ENCODE measurements around the gene SLCO2A1.

Gene SLCO2A1

DNA sequence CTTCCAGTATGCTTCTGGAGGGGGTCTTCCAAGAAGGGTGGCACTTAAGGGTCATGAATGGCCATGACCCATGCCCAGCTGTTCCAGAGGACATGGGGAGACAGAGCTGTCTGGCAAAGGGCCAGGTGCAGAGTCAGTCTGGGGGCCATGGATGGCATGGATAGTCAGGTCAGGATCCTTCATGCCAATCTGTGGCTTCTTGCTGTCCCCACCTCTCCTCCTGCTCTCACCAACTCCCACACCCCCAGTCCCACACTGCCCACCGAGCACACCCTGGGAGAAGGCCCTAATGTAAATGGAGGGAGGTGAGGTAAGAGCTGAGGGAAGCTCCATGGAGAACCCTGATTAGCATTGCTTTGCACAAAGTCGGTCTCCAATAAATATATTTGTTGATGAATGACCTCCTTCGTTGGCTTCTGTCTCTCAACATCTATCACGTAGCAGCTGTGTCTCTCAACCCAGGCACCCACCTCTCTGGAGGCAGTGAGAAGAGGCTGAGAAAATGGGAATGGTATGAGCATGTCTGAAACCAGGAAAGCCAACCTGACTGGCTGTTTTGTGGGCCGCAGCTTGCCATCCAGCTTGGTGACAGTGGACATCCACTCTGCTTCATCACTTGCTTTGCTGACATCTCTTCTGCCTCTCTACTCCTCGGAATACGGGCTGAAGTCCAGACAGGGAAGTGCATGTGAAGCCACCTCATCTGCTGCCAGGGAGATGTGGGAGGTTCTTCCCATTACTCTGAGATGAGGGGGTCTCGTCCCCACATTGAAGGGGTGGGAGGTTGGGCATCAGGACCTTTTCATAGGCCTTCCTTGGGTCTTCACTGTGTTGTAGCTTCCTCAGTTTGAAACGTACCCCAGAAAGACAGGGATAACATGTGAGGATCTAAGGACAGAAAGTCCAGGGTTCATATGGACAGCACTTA is 96.4 kb downstream of the SLCO2A1 start:
- no peak for DNase-seq (ENCODE audit: low read depth in 2 of 2)

DNA sequence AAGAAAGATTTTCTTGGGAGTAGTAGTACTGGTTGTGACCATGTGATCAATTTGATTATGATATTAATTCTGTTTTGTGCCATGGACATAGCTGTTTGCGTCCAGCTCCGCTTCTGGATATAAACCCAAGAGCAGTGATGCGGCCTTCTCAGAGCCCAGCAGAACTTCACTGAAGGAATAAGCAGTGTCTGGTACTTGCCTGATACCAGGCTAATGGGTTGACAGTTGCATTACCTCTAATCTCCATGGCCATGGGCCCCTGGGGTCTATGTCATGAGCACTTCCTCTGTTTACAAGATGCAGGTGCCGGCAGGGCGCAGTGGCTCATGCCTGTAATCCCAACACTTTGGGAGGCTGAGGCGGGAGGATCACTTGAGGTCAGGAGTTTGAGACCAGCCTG is 97.7 kb downstream of the SLCO2A1 start:
- no peak for DNase-seq (ENCODE audit: low read depth in 2 of 2)

DNA sequence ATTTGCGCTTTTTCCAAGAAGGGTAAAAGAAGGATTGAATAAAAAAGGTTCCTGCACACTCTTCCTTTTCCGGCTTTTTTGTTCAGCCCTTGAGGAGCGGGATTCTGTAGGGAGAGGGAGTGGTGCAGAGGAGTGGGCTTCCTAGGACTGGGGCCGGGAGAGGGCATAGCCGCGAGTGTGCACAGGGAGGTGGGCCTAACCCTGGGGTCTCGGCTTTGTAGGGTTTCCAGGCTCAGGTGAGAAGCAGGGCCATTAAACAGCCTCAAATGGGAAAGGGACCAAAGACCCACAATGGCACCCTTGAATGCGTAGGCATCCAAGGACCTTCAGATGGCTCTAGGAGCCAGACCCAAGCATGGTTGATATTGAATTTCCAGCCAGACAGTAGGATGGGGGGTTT is 98.6 kb downstream of the SLCO2A1 start:
- no peak for DNase-seq (ENCODE audit: low read depth in 2 of 2)

DNA sequence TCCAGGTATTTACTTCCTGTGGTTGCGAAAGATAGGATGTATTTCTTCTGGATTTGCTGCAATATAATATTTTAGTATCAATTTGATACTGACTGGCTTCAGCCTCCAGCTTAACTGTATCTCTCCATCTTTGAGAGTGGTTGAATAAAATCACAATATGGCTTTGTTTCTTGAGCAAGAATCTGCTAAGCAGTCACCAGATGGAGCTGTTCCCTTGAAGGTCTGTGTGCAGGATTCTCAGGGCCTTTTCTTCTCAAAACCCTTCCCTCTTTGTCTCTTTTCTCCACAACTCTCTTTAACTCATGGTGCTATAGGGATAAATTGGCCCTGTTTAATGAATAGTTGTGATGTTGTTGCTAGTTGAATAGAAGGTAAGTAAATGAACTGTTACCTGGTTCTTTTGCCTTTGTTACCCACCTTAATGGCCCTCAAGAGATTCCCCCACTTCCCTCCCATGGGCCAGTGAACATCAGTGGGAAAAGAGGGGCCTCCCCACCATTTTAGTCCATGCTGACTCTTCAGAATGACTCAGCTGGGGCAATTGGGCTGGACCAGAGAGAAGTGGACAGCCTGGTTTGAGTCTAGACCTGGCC is 99.3 kb downstream of the SLCO2A1 start:
- DNase-seq (ENCODE audit: low read depth in 2 of 2), result no peak

DNA sequence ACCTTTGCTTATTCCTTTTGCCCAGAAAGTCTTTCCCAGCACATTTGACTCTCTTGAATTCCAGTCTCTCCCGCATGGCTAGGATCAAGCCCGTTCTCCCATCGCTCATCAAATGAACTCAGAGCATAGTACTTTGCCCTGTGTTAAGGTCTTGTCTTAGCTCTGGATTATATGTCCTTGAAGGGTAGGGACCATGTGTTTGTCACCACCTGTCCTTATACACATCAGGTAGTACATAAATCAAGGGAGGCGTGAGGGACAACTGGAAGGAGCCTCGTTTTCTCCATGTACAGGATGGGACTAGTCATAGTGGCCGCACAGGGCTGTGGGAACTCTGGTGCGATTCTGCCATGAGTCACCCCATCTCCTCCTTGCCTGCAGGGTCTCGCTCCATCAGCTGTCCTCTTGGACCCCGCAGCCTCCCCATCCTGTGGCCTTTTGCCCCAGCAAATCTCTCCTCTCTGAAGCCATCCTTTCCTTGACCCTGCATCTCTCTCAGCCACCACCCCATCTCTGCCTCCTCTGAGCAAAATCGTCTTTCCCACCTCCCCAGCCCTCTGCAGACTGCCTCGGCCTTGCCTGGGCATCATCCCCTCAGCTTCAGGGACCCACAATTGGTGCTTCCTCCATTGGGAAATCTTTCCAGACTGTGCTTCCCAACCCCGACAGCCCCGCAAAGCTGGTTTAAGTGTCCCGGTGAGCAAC is 100.7 kb downstream of the SLCO2A1 start:
- DNase-seq (ENCODE audit: low read depth in 2 of 2), result no peak

DNA sequence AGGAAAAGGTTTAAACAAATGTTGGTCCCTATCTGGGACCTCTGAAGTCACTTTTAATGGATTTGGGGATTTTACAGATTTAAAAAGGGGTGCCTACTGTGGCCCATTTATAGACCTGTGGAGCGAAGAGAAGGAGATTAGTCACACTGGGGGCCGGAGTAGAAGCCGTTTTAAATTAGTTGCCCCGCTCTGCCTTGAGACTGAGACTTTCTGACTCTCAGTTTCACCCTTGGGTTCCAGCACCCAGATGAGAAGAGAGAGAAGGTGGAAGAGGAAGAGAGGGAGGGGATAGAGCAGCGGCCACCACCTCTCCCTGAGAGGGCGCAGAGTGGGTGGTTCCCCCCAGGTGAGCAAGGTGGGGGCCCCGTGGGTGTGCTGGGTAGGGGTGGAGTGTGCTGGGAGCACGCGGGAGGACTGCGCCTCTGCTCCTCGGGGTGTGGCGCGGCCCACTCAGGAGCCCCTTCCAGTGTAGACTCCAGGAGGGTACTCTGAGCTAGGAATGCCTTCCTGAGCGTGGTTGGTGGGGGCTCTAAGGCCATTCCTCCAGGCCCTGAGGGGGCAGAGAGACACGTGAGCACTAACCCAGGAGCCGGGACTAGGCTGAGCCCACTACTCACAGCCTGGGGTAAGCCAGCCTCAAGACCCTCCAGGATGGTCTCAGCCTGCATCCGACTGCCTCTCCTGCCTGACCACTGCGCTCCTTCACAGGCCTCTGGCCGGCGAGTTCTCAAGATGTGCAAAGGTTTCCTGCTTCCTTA is 101.4 kb downstream of the SLCO2A1 start:
- no peak for DNase-seq (ENCODE audit: low read depth in 2 of 2)

DNA sequence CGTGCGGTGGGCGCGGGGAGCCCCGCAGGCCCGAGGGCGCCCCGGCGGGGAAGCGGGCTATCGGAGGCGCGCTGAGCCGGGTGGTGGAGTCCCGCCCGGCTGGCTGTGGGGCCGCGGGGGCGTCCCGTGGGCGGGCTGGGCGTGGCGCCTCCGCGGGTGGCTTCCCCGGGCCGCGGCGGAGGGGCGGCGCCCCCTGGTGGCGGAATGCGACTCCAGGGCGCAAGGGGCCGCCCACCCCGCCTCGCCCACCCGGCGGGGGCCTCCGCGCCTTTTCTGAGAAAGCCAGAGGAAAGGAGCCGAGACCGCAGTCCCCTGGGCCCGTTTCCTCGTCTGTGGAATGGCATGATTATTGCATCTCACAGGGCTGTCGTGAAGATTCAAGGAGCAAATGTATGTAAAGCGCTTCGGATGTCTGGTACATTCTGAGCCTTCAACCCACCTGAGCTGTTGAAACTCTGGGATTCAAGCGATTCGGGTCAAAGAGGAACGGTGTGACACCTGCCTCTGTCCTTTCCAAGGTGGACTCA is 102.1 kb downstream of the SLCO2A1 start:
- DNase-seq (ENCODE audit: low read depth in 2 of 2), result peak; percentile 57 to 63

DNA sequence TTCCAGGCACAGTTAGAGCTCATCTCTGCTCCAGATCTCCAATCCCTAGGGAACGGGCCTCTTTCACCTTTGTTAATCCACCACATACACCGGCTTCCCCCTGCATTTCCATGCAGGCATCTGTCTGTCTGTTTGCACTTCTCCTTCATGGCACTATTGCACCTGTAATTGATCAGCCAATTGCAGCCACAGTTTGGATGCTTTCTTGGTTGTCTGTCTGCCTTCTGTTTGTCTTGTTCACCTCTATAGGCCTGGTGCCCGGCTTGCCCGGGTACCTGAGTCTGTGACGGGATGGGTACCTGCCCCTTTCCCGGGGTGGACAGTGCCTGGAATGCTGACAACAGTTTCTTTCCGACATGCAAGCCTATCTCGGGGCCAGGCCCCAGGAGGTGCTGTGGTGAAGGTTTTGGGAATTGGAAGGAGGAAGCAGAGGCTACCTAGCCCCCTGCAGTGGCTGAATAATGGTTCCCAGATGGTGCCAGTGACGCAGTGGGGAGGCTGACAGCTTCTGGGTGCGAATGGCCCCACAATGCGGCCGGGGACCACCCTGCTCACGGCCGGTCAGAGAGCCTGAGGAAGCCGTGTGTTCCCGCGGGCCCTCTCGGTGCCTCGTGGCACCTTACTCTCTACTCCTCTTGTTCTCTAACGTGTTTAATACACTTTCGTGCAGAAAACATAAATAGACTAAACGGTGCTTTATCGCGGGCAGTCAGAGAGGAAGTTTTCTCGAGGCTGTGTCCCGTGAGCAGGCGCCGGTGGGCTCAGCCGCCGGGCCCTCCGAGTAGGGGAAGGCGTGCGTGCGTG is 102.8 kb downstream of the SLCO2A1 start:
- no peak for DNase-seq (ENCODE audit: low read depth in 2 of 2)

DNA sequence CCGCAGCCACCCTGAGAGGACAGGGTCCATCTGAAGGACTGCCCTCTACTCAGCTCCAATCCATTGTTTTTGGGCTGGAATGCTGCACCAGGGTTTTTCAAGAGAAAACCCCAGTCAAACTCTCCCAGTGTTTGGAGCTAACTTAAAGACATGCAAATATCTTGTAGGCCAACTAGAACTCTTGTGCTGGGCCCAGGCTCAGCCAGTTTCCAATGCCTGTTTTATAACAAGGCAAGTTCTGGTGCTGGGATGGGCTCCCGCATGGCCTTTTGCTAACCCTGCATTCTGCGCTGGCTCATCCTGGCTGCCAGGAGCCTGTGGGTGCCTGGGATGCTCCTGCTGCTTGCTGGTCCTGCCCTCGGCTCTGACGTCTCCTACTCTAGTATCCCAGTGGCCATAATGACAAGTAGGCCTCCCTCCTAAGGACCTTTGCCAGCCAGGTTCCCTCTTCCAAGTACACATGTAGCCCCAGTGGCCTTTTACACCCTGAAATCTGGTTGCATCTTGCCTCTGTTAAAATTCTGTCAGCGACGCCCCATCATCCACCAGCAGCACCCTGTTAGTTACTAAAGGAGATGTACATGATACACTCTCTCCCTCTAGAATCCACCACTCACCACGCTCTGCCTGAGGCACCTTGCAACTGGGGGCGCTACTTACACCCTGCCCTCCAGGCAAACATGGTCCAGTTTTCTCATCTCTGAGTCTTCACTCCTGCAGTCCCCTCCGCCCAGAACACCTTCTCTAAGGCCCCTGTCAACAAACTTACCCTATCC is 103.6 kb downstream of the SLCO2A1 start:
- no peak for DNase-seq (ENCODE audit: low read depth in 2 of 2)

DNA sequence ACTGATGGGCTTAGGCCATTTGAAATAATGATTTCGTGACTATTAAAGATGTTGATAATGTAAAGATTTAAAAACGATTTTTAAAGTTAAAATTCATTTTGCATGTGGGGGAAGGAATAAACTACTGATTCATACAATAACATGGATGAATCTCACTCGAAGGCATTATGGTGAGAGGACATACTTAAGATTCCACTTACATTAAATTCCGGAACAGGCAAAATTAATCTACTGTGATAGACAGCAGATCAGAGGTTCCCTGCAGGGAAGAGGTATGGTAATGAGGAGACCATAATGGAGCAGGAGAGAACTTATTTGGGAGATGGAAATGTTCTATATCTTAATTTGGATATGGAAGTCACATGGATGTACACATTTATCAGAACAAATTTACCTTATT is 105.7 kb downstream of the SLCO2A1 start:
- DNase-seq (ENCODE audit: low read depth in 2 of 2), result no peak

DNA sequence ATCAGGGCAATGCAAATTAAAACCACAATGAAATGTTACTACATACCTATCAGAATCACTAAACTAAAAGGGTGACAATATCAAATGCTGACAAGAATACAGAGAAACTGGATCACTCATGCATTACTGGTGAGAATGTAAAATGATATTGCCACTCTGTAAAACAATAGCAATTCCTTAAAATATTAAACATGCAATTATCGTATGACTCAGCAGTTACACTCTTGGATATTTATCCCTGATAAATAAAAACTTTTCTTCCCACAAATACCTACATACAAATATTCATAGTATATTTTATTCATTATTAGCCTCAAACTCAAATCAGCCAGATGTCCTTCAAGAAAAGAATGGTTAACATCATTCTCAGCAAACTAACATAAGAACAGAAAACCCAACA is 108.1 kb downstream of the SLCO2A1 start:
- DNase-seq (ENCODE audit: low read depth in 2 of 2), result no peak

DNA sequence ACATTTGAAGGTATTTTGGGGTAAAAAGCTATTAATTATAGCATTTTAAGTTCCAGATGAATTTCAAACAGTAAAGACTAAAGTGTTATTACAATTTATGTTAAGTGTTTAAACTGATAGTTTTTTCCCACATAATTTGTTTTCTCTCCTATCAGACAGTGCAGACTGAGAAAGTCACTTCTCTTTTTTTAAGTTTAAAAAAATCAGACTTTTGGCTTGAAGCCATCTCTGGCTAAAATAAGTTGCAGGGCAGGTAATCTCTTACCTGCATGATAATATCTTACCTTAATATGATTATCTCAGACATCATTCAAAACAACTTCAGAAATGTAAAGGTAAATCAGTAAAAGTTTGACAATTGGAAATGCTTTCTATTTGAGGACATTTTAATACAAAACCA is 112.6 kb downstream of the SLCO2A1 start:
- DNase-seq (ENCODE audit: low read depth in 2 of 2), result no peak

DNA sequence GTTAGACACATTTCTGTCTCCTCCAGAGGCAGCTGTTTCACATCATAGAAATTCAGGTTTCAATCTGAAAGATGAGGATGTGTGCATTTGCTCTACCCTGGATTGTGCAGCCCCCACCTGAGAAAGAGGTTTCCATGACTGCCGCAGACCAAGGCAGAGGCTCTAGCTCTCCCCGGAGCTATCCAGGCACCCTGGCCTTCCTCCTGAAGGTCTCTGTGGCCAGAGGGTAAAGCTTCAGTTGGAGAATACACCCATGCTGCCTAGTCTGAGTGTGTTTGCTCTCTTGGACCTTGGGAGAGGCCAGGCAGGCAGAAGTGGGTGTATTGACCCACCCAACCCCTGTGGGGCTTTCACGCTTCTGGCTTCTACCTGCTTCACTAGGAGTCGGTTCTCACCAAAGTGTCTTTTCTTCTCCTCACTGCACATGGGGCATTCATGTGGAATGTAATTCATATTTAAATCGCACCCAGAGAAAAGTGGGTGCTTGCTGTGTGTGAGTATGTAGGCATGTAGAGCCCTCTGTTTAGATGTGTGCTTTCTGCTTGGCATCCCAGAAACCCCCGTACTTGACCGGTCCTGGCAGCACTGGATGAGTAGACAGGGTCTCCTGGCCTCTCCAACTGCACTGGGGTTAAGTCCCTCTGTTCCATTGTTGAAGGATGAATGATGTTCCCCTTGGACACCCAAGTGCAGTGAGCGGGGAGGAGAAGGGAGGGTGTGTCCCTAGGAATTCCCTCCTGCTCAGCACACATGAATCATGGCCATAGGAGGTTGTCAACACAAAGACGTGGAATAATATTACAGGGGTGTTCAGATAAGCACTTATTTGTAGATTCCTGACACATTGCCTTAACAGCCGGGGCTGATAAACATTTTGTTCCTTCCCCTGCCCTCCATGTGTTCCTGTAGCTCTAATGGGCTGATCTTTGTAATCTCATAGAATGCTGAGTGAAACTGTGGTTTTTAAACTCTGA is 113.8 kb downstream of the SLCO2A1 start:
- no peak for DNase-seq (ENCODE audit: low read depth in 2 of 2)

DNA sequence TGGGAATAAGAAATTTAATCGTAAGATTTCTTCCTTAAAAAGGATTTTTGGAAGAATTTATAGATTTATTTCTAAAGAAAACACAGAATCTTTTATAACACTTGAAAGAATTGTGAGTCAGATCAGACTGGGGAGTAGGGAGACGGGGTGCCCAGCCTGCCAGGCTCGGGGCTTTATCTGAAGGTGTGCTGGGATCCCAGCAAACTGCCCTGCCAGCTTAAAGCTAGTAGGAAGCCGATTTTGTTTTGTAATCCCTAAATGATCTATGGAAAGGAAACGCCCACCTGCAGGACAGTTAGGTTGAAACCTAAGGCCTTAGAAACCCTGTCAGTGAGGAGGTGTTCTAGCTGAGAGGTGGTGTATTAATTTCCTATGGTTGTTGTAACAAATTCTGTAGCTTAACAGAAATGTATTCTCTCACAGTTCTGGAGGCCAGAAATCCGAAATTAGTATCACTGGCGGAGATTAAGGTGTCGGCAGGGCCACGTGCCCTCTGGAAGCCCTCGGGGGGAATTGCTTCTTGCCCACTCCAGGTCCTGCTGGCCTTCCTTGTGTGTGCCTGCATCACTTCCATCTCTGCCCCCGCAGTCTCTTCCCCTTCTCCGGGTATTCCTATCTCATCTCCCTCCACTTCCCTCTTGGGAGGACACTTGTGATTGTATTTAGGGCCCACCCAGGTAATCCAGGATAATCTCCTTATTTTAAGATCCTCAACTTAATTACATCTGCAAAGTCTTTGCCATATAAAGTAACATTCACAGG is 114.7 kb downstream of the SLCO2A1 start:
- DNase-seq (ENCODE audit: low read depth in 2 of 2), result no peak

DNA sequence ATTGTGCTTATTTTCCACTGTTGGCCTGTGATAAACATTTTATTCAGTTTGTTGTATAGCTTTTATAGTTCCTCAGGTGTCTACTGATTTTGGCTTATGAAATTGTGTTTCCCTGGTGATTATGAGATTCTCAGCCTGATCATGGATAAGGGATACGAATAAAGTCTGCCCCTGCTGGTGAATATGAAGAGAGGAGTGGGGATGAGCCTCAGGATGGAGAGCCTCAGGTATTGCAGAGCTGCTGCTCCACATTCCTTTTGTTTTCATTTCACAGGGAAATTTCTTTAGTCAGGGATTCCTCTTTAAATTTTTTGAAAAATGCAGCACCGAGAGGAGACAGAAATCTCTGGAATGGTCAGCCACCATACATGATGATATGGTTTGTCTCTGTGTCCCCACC is 119.3 kb downstream of the SLCO2A1 start:
- no peak for DNase-seq (ENCODE audit: low read depth in 2 of 2)

DNA sequence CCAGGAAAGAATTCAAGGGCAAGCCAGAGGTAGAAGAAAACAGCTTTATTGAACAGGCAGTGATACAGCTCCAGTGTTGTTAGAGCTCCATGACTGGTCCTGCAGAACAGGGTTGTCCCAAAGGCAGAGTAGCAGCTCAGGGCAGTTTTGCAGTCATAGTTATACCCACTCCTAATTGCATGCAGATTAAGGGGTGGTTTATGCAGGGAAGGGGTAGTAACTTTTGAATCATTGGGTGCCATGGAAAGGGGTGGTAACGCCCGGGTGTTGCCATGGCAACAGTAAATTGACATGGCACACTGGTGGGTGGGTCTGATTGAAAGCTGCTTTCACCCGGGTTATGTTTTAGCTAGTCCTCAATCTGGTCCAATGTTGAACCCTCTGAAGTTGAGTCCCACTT is 124.3 kb downstream of the SLCO2A1 start:
- DNase-seq (ENCODE audit: low read depth in 2 of 2), result no peak

DNA sequence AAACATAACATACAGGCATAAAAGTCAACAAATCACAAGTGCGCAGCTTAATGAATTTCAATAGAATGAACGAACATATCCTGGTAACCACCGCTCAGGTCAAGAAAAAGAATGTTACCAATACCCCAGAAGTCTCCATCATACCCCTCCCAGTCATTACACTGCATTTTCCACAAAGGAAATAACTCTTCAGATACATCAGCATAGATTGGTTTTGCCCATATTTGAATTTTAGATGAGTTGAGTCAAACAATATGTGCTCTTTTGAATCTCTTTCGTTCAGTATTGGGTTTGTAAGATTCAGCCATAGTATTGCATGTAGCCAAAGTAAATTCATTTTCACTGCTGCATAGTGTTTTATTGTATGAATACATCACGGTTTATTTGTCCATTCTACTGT is 127.9 kb downstream of the SLCO2A1 start:
- no peak for DNase-seq (ENCODE audit: low read depth in 2 of 2)

DNA sequence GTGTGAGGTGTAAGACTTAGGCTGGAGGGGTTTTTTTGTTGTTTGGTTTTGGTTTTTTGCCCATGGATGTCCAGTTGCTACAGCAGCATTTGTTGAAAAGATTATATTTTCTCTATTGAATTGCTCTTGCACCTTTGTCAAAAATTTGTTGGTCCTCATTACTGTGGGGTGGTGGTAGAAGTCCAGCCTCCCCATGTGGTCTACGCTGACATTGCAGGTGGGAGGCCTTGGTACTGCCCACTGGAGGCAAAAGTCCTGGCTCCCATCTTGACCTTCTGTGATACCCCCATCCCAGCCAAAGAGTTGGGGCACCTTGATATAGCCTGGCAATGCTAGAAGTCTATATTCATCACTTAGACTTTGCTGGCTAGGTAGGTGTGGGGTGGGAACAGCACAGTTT is 128.6 kb downstream of the SLCO2A1 start:
- DNase-seq (ENCODE audit: low read depth in 2 of 2), result no peak

Measured in activated CD8-positive, alpha-beta memory T cell treated with anti-CD3 and anti-CD28 coated beads for 4 hours (primary cell).